Mesenchymal stem cell (in vitro differentiated cells and primary cell): ENCODE results near the gene DESI1.
A peak's percentile ranks its signal among the peaks of the same experiment; 100 is the strongest.

Source experiments
- DNase-seq: peaks from one replicate; pipeline ENCODE4 v3.0.0-alpha.2; 2013
- H2AFZ ChIP-seq: one replicate; pipeline ENCODE4 v1.6.1; 2013; ENCODE audit warnings: low read depth, mild to moderate bottlenecking, control low read depth, inconsistent platforms, low read length, moderate library complexity
- H2AK5ac ChIP-seq: 2 replicates; pipeline ENCODE4 v1.6.1; 2013; ENCODE audit warnings: low read length, moderate library complexity, mild to moderate bottlenecking, inconsistent platforms; ENCODE audit not compliant: severe bottlenecking
- H2BK120ac ChIP-seq: one replicate; pipeline ENCODE4 v1.6.1; 2013; ENCODE audit warnings: low read depth, mild to moderate bottlenecking, inconsistent platforms, low read length, moderate library complexity
- H2BK12ac ChIP-seq, 2 experiments: one replicate each; pipeline ENCODE4 v1.6.1; 2013; ENCODE audit warnings: inconsistent platforms in 2 of 2, low read length in 2 of 2, mild to moderate bottlenecking in 2 of 2, moderate library complexity in 2 of 2, control low read depth in 1 of 2
- H2BK15ac ChIP-seq: one replicate; pipeline ENCODE4 v1.6.1; 2013; ENCODE audit warnings: mild to moderate bottlenecking, low read depth, inconsistent platforms; ENCODE audit not compliant: poor library complexity, severe bottlenecking
- H2BK5ac ChIP-seq: 2 replicates; pipeline ENCODE4 v1.6.1; 2013; ENCODE audit warnings: low read depth, mild to moderate bottlenecking, low read length, control low read depth, inconsistent platforms; ENCODE audit not compliant: poor library complexity, severe bottlenecking
- H3K14ac ChIP-seq, 2 experiments: one replicate each; pipeline ENCODE4 v1.6.1; 2013; ENCODE audit warnings: inconsistent platforms in 2 of 2, low read length in 2 of 2, control low read depth in 1 of 2, mild to moderate bottlenecking in 1 of 2, moderate library complexity in 1 of 2
- H3K18ac ChIP-seq, 2 experiments: one replicate each; pipeline ENCODE4 v1.6.1; 2013; ENCODE audit warnings: inconsistent platforms in 2 of 2, low read length in 2 of 2, control low read depth in 1 of 2, low read depth in 1 of 2, mild to moderate bottlenecking in 1 of 2
- H3K23ac ChIP-seq, 2 experiments: one replicate each; pipeline ENCODE4 v1.6.1; 2013; ENCODE audit warnings: inconsistent platforms in 2 of 2, low read length in 2 of 2, mild to moderate bottlenecking in 2 of 2, moderate library complexity in 2 of 2, control low read depth in 1 of 2
- H3K27ac ChIP-seq: 2 replicates; pipeline ENCODE4 v1.5.1; 2013; ENCODE audit warnings: mild to moderate bottlenecking, moderate library complexity, low read length, control low read depth, inconsistent platforms; ENCODE audit not compliant: poor library complexity, severe bottlenecking
- H3K27me3 ChIP-seq, 2 experiments: 2 replicates each; pipeline versions ENCODE4 v1.6.1 to v1.7.0; 2013; ENCODE audit warnings: low read length in 2 of 2, mild to moderate bottlenecking in 2 of 2, moderate library complexity in 2 of 2, control low read depth in 1 of 2, inconsistent platforms in 1 of 2; ENCODE audit not compliant: control insufficient read depth in 1 of 2, insufficient read depth in 1 of 2
- H3K36me3 ChIP-seq, 2 experiments: 2 replicates each; pipeline versions ENCODE4 v1.6.1 to v1.7.0; 2013; ENCODE audit warnings: low read length in 2 of 2, control low read depth in 1 of 2, inconsistent platforms in 1 of 2, low read depth in 1 of 2, mild to moderate bottlenecking in 1 of 2; ENCODE audit not compliant: insufficient read depth in 2 of 2, control insufficient read depth in 1 of 2
- H3K4ac ChIP-seq, 2 experiments: one replicate each; pipeline ENCODE4 v1.6.1; 2013; ENCODE audit warnings: inconsistent platforms in 2 of 2, low read length in 2 of 2, mild to moderate bottlenecking in 2 of 2, moderate library complexity in 2 of 2, control low read depth in 1 of 2, low read depth in 1 of 2
- H3K4me1 ChIP-seq: 2 replicates; pipeline ENCODE4 v1.6.1; 2013; ENCODE audit warnings: low read depth, low read length, control low read depth; ENCODE audit not compliant: control insufficient read depth, insufficient read depth
- H3K4me2 ChIP-seq: 2 replicates; pipeline ENCODE4 v1.6.1; 2013; ENCODE audit warnings: low read length, mild to moderate bottlenecking, inconsistent platforms; ENCODE audit not compliant: poor library complexity, severe bottlenecking
- H3K4me3 ChIP-seq, 2 experiments: 2 replicates each; pipeline versions ENCODE4 v1.5.1 to v1.7.0; 2013; ENCODE audit warnings: low read length in 2 of 2, mild to moderate bottlenecking in 2 of 2, control low read depth in 1 of 2, low read depth in 1 of 2; ENCODE audit not compliant: insufficient read depth in 1 of 2
- H3K79me1 ChIP-seq: replicated peaks from 2 replicates; pipeline ENCODE4 v1.6.1; 2013; ENCODE audit warnings: mild to moderate bottlenecking, control low read depth, low read length, inconsistent platforms; ENCODE audit not compliant: poor library complexity, severe bottlenecking
- H3K9ac ChIP-seq: 2 replicates; pipeline ENCODE4 v1.7.0; 2013; ENCODE audit warnings: mild to moderate bottlenecking, low read length, moderate library complexity
- H3K9me3 ChIP-seq: 2 replicates; pipeline ENCODE4 v1.7.0; 2013; ENCODE audit warnings: mild to moderate bottlenecking, low read length; ENCODE audit not compliant: control insufficient read depth
- H4K8ac ChIP-seq: one replicate; pipeline ENCODE4 v1.6.1; 2013; ENCODE audit warnings: inconsistent platforms, mild to moderate bottlenecking, low read length, moderate library complexity
- H4K91ac ChIP-seq: one replicate; pipeline ENCODE4 v1.6.1; 2013; ENCODE audit warnings: mild to moderate bottlenecking, low read length, inconsistent platforms
- WGBS: methylation state at CpG from one replicate; pipeline ENCODE4 v1.1.7; 2013; ENCODE audit warnings: mixed read lengths; 5-methylcytosine and 5-hydroxymethylcytosine counted together

The DESI1 gene

DNA sequence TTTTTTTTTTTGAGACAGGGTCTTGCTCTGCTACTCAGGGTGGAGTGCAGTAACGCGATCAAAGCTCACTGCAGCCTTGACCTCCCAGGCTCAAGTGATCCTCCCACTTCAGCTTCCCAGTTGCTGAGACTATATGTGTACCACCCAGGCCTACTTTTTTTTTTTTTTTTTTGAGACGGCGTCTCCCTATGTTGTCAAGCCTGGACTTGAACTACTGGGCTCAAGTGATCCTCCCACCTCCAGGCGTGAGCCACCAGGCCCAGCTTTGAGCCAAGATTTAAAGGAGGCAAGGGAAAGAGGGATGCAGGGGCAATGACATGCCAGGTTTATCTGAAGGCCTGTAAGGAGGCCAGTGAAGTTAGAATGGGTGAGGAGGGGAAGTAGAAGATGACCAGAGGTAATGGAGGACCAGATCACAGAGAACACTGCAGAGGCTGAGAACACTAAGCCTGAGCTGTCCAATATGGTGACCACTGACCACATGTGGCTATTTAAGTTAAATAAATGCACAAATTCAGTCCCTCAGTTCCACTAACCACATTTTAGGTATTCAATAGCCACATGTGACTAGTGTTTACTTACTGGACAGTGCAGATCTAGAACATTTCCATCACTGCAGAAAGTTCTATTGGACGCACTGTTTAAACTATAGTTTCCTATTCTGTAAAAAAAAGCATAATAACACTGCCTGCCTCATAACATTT lies 8.1 kb downstream of the DESI1 start:
- Histone ChIP-seq H3K23ac (no peak overlapping the region), H2BK120ac (no peak overlapping the region), H3K4me3 (no peak overlapping the region), H2BK5ac (no peak overlapping the region), H3K27ac (no peak overlapping the region), H3K36me3 (peaks cover 0 to 33% of the 10 kb centered on the region in 2 experiments), H3K4me1 (no peaks in the 10 kb centered on the region), H3K9ac (no peak overlapping the region), H3K79me1 (peaks cover 7% of the 10 kb centered on the region), H3K14ac (no peak overlapping the region), H3K27me3 (no peaks in the 10 kb centered on the region), H3K18ac (no peak overlapping the region), H3K4me2 (no peak overlapping the region), H3K4ac (no peak overlapping the region), H2BK12ac (no peak overlapping the region), H2BK15ac (no peak overlapping the region), H4K91ac (no peak overlapping the region), H2AK5ac (no peak overlapping the region), H3K9me3 (no peaks in the 10 kb centered on the region), H4K8ac (no peak overlapping the region), H2AFZ (no peak overlapping the region)
- 96% methylated on average over 6 of the region's 6 CpGs for WGBS
- no peak for DNase-seq

DNA sequence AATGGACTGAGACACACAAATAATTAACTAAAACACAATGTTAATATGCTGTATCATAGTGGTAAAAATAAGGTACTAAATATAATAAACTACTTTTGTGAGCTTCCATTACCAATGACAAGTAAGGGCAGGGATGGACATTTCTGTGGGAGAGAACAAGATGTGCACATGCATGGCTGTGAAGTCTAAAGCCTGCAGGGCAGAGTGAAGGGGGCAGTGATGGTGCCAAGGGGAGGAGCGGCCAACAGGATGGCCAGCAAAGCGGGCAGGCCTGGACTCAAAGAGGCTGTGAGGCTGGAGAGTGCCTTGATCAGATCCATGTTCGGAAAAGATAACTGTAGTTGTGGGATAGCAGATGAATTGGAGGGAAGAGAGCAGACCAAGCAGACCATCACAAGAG lies 12.5 kb downstream of the DESI1 start:
- no peaks in the 10 kb centered on the region for H3K27me3 ChIP-seq
- H3K9me3 ChIP-seq = no peaks in the 10 kb centered on the region
- H2BK120ac ChIP-seq = no peak overlapping the region
- H3K4me2 ChIP-seq = no peak overlapping the region
- no peak overlapping the region for H2BK5ac ChIP-seq
- peak overlapping the region in 1 of 2 experiments; percentile 86 for H3K23ac ChIP-seq
- H2BK15ac ChIP-seq = no peak overlapping the region
- H3K4me1 ChIP-seq = no peaks in the 10 kb centered on the region
- H3K9ac ChIP-seq = no peak overlapping the region
- no peak overlapping the region for H3K27ac ChIP-seq
- H3K18ac ChIP-seq = no peak overlapping the region
- no peak overlapping the region for H2AFZ ChIP-seq
- no peak overlapping the region for H3K14ac ChIP-seq
- H4K91ac ChIP-seq = no peak overlapping the region
- no peak overlapping the region for H4K8ac ChIP-seq
- no peak overlapping the region for H3K4me3 ChIP-seq
- no peak overlapping the region for H2BK12ac ChIP-seq
- H3K4ac ChIP-seq = no peak overlapping the region
- peaks cover 23 to 70% of the 10 kb centered on the region in 2 experiments for H3K36me3 ChIP-seq
- DNase-seq = no peak
- 95% methylated on average over 3 of the region's 3 CpGs for WGBS
- no peak overlapping the region for H2AK5ac ChIP-seq
- H3K79me1 ChIP-seq = peaks cover 21% of the 10 kb centered on the region

DNA sequence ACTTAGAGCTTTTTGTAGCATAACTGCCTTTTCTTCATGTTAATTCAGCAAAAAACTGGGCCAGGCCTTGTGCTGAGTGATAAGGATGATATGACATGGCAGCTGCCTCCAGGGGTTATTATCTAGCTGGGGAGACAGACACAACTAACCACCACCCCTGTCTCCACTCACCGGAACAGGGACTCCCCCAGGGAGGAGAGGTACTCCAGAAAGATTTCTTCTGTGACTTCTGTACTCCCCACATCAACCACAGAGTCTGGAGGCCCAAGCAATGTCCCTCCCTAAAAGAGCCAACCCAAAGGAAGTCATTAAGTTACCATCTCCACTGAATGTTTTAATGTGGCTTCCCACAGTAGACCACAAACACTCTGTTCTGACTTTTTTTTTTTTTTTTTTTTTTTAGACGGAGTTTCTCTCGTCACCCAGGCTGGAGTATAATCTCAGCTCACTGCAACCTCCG lies 16.9 kb downstream of the DESI1 start:
- no peaks in the 10 kb centered on the region for H3K4me1 ChIP-seq
- H3K23ac ChIP-seq = no peak overlapping the region
- H3K36me3 ChIP-seq = peaks cover 50 to 83% of the 10 kb centered on the region in 2 experiments
- H4K8ac ChIP-seq = no peak overlapping the region
- no peak overlapping the region for H3K4me3 ChIP-seq
- no peak overlapping the region for H2AFZ ChIP-seq
- H3K9me3 ChIP-seq = no peaks in the 10 kb centered on the region
- H4K91ac ChIP-seq = no peak overlapping the region
- no peak overlapping the region for H3K14ac ChIP-seq
- peaks cover 19% of the 10 kb centered on the region for H3K79me1 ChIP-seq
- H2BK15ac ChIP-seq = no peak overlapping the region
- DNase-seq = no peak
- H3K9ac ChIP-seq = no peak overlapping the region
- 91% methylated on average over 1 of the region's 4 CpGs for WGBS
- H3K4me2 ChIP-seq = no peak overlapping the region
- H2BK5ac ChIP-seq = no peak overlapping the region
- no peak overlapping the region for H2AK5ac ChIP-seq
- H3K4ac ChIP-seq = no peak overlapping the region
- H3K27me3 ChIP-seq = no peaks in the 10 kb centered on the region
- no peak overlapping the region for H2BK120ac ChIP-seq
- no peak overlapping the region for H3K18ac ChIP-seq
- no peak overlapping the region for H3K27ac ChIP-seq
- H2BK12ac ChIP-seq = no peak overlapping the region

DNA sequence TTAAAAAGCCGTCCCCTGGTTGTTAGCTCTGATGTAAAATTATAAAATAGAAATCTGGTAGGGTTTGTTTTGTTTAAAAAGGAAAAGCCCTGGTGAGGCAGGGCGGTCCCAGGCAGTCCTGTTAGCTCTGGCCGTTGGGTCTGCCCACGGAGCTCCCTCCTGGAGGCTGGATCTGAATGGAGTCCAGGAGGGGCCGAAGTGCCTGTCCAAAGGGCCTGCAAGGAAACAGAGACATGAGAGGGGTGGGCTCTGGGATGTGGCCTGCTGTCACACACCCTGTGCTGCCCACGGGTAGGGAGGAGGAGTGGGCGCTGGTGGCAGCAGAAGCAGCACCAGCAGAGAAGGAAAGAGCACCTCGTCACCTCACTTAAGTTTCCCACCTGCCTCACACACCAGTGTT lies 19.9 kb downstream of the DESI1 start:
- Histone ChIP-seq H3K18ac (no peak overlapping the region), H2AFZ (no peak overlapping the region), H3K4me2 (no peak overlapping the region), H2BK12ac (no peak overlapping the region), H3K27ac (no peak overlapping the region), H2BK5ac (no peak overlapping the region), H4K8ac (no peak overlapping the region), H2AK5ac (no peak overlapping the region), H2BK120ac (no peak overlapping the region), H3K36me3 (peaks cover 50 to 56% of the 10 kb centered on the region in 2 experiments), H3K4ac (no peak overlapping the region), H3K9me3 (no peaks in the 10 kb centered on the region), H3K4me3 (no peak overlapping the region), H3K9ac (no peak overlapping the region), H2BK15ac (no peak overlapping the region), H3K27me3 (no peaks in the 10 kb centered on the region), H3K14ac (no peak overlapping the region), H3K23ac (no peak overlapping the region), H4K91ac (no peak overlapping the region), H3K4me1 (peaks cover 18% of the 10 kb centered on the region), H3K79me1 (peaks cover 20% of the 10 kb centered on the region)
- DNase-seq = no peak
- WGBS = 96% methylated on average over 7 of the region's 8 CpGs
